Mammary epithelial cell (primary cell): Measurements from ENCODE around the gene KCNJ11.

Source experiments
- EZH2 ChIP-seq: IDR thresholded peaks from 2 replicates; pipeline ENCODE4 v1.6.1; 2012; ENCODE audit warnings: low read length, inconsistent platforms, borderline replicate concordance
- TF ChIP-seq, protein P1 (sequence below), 2 donors: IDR thresholded peaks in 1 of 2; conservative IDR thresholded peaks in 1 of 2; 2 replicates each; pipeline ENCODE4 v1.5.1; 2011 to 2012; ENCODE audit warnings: inconsistent platforms in 2 of 2, low read length in 2 of 2, mild to moderate bottlenecking in 2 of 2, control low read depth in 1 of 2, low read depth in 1 of 2; ENCODE audit not compliant: insufficient read depth in 1 of 2; ENCODE audit errors: extremely low read depth in 1 of 2

DNA sequence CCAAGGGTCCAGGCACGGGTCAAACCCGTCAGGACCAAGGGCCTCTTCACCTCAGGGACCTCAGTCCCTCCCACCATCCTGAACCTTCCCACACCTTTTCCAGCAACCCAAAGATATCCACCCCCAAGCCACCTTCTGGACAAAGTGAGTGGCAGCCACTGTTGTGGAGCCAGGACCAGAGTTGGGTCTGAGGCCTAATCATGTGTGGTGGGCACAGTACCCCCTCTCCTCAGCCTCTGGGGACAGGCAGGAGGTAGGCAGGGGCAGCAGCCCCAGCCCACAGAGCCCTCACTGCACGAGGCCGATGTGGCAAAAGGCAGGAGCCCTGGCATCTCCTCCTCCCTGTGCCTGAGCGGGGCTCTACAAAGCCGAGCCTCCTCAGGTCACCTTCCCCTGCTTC is 2.5 kb downstream of the KCNJ11 start:
- no peak for TF ChIP-seq EZH2
- TF ChIP-seq, protein P1, sequence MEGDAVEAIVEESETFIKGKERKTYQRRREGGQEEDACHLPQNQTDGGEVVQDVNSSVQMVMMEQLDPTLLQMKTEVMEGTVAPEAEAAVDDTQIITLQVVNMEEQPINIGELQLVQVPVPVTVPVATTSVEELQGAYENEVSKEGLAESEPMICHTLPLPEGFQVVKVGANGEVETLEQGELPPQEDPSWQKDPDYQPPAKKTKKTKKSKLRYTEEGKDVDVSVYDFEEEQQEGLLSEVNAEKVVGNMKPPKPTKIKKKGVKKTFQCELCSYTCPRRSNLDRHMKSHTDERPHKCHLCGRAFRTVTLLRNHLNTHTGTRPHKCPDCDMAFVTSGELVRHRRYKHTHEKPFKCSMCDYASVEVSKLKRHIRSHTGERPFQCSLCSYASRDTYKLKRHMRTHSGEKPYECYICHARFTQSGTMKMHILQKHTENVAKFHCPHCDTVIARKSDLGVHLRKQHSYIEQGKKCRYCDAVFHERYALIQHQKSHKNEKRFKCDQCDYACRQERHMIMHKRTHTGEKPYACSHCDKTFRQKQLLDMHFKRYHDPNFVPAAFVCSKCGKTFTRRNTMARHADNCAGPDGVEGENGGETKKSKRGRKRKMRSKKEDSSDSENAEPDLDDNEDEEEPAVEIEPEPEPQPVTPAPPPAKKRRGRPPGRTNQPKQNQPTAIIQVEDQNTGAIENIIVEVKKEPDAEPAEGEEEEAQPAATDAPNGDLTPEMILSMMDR (conservative IDR thresholded peaks at IDR 0.05 in 1 of 2, IDR thresholded peaks at IDR 0.05 in 1 of 2; ENCODE audit: extremely low read depth in 1 of 2, insufficient read depth in 1 of 2, low read depth in 1 of 2, low read length in 2 of 2): no peak
